AG04449 (cell line): ENCODE measurements around the gene CD300E.

Source experiments
- CTCF ChIA-PET: fragments of 350-600 bp; formaldehyde crosslinking; extraction: SDS; loops from one replicate; lab custom pipeline; 2021; ENCODE audit warnings: antibody characterized with exemption; lab: Yijun Ruan, JAX
- POLR2A ChIA-PET: fragments of 400-600, 350-600 bp; formaldehyde crosslinking; extraction: SDS; loops from one replicate; lab custom pipeline; 2020; ENCODE audit warnings: antibody characterized with exemption, inconsistent platforms; lab: Yijun Ruan, JAX
- DNase-seq: peaks from one replicate; pipeline ENCODE4 v3.0.0-alpha.2; 2010; ENCODE audit warnings: low read depth, low spot score
- H3K4me3 ChIP-seq: 2 replicates; pipeline ENCODE4 v1.5.1; 2011; ENCODE audit warnings: low read depth, mild to moderate bottlenecking, control low read depth, low read length
- TF ChIP-seq, protein P1 (sequence below): IDR thresholded peaks from one replicate; pipeline ENCODE4 v1.5.1; 2011; ENCODE audit warnings: mild to moderate bottlenecking, moderate library complexity, low read length, control low read depth, inconsistent platforms; ENCODE audit not compliant: insufficient read depth; ENCODE audit errors: missing control alignments

Gene CD300E

DNA sequence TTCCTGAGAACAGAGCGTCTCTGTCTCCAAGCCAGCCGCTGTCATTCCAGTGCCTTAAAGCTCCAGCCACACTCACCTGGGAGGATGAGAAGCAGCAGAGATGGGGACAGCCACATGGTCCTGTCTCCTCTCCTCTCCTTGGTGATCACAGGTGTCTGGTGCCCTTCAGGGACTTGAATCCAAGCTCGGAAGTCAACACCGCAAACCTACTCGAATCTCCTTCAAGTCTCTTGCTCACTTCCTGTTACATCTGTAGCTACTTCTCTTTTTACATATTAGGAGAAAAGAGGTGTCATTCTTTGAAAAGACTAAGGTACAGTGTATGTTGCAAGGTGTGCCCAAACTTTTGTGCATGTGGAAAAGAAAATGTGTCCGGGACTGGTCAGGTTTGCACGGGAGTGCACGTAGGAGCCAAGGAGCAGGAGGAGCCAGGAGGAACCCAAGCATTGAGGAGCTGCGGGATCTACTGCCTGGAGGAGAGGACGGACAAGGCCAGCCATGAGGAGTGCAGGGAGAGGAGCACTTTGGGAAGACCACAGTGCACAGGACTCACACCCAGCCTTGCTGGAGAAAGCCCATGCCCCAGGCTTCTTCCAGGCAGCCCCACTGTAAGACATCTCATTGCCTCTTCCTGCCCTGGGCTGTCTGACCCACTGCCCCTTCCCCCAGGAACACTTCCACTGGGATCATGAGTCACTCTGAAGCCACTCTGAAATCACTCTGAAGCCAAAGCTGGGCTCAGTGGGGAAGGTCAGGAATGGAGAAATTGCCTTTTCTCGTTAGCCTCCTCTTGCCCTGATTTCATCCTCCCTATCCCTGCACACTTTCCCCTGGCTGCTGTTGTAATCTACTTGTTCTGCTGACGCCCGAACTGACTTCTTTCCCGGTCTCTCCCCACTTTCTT lies 31.2 kb downstream of the CD300E start, which contains the start of gene CD300LD:
TSS of gene CD300LD (minus strand) at position 197 of the 904 bp plus-strand sequence. CDS start at position 116, 81 bp downstream.
- no peak for DNase-seq
- H3K4me3 ChIP-seq = no peak within 1 kb of the TSS
- TF ChIP-seq, protein P1, sequence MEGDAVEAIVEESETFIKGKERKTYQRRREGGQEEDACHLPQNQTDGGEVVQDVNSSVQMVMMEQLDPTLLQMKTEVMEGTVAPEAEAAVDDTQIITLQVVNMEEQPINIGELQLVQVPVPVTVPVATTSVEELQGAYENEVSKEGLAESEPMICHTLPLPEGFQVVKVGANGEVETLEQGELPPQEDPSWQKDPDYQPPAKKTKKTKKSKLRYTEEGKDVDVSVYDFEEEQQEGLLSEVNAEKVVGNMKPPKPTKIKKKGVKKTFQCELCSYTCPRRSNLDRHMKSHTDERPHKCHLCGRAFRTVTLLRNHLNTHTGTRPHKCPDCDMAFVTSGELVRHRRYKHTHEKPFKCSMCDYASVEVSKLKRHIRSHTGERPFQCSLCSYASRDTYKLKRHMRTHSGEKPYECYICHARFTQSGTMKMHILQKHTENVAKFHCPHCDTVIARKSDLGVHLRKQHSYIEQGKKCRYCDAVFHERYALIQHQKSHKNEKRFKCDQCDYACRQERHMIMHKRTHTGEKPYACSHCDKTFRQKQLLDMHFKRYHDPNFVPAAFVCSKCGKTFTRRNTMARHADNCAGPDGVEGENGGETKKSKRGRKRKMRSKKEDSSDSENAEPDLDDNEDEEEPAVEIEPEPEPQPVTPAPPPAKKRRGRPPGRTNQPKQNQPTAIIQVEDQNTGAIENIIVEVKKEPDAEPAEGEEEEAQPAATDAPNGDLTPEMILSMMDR = no peak
- CTCF ChIA-PET = interaction anchor here (1.0 to 1.4 kb wide), 2 partner anchors 9 to 64 kb away, joined by 3 to 4 read pairs; no protein-coding TSS in a partner anchor
- POLR2A ChIA-PET = no interaction called here

DNA sequence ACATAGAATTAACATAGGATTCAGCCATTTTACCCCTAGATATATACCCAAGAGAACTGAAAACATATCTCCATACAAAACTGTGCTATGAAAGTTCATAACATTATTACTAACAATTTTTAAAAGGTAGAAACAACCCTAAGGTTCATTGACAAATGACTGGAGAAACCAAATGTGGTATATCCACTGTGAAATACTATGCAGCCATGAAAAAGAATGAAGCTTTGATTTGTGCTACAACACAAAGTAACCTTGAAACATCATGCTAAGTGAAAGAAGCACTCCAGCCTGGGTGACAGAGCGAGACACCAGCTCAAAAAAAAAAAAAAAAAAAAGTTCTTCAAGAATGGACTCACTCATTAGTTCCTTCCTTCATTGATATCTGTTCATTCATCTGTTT lies 32.0 kb downstream of the CD300E start:
- DNase-seq = no peak
- no peak overlapping the region for H3K4me3 ChIP-seq
- TF ChIP-seq, protein P1 = no peak
- CTCF ChIA-PET = interaction anchor here (1.0 kb wide), 1 partner anchor 10 kb away, joined by 4 read pairs; no protein-coding TSS in a partner anchor
- POLR2A ChIA-PET = no interaction called here

DNA sequence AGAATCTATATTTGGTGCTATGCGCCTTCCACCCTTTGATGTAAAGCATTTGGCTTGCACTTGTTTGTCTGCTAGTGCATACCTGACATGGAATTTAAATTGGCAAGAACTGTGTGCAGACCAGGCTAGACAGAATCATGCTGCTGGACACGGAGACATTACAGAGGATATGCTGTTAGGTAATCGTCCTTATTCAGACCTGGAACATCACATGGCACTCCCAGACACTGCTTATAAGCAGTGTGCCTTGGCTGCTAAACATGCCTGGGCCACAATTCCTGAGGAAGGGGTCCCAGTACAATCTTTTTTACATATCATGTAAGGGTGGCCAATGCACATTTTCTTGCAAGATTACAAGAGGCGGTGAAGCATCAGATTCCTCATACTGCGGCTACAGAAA lies 37.8 kb downstream of the CD300E start:
- no peak overlapping the region for H3K4me3 ChIP-seq
- ChIA-PET POLR2A (no interaction called here), CTCF (no interaction called here)
- no peak for DNase-seq
- TF ChIP-seq, protein P1 = no peak

DNA sequence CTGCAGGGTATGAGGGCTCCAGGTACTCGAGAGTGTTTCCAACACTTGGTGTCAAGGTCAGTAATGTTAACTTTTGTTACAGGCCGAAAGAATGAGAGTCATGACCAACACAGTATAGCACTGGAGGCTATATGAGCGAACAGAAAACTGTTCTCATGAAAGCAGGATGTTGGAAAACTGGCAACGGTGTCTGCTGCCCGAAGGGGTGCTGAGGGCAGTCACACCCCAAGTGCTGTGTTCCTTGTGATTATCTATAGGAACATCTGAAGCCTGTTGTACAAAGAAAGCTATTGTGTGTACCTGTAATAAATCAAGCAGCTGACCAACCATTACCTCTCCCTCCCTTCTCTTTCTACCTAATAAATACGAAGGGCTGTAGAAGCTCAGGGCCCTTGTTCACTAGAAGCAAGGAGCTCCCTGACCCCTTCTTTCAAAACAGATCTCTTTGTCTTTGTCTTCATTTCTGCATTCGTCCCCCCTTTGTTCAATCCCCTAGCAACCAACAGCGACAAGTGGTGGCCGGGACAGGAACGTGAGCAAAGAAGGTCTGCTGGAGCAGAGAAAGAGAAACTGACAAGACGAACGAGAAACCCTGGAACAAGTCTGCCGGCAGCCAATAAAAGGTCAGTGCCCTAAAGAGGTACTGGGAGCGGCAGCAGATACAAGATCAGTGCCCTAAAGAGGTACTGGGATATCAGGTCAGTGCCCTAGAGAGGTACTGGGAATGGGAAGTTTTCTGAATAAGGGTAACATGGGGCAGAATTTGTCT lies 39.1 kb downstream of the CD300E start:
- ChIA-PET POLR2A (no interaction called here), CTCF (no interaction called here)
- no peak for DNase-seq
- no peak overlapping the region for H3K4me3 ChIP-seq
- TF ChIP-seq, protein P1 = no peak

DNA sequence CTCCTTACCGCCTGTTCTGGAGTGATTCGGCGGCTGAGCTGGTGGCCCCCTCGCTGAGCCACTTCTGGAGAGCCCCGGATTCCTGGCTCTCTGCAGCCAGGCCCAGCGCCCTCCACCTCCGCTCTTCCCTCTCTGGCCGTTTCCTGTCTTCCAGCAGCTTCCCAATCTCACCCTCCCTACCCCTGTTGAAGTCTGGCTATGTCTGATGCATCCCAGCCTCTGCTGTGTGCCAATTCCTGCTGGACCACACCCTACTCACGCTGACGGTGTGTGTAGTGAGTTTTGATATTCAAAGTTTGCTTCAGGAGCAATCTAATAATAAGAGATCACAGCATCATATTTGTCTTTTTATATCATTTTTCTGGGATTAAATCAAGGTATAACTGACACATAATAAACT lies 40.9 kb downstream of the CD300E start:
- no peak for DNase-seq
- TF ChIP-seq, protein P1 = no peak
- no peak overlapping the region for H3K4me3 ChIP-seq
- ChIA-PET POLR2A (no interaction called here), CTCF (no interaction called here)

DNA sequence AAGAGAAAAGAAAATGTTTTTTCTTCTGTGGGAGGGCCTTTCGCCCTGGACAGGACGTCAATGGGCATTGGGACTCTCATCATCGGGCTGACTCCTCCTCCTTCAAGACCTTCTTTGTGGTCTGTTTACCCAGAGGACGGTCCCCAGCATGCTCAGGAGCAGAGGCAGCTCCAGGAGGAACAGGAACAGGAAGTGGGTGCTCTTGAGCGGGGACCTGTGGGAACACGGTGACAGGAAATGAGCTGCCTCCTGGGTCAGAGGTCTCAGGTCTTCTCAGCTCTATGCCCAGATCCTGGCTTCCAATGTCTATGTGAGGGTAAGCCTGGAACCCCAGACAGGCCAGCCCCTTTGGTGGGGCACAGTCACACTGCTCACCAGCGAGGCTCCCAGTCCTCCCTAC lies 43.6 kb downstream of the CD300E start:
- TF ChIP-seq, protein P1 = no peak
- DNase-seq = no peak
- CTCF ChIA-PET = no interaction called here

More for the DNA sequence above, 43.6 kb downstream of the CD300E start:
- POLR2A ChIA-PET = no interaction called here
- H3K4me3 ChIP-seq = no peak overlapping the region
